SH-SY5Y (cell line): Measurements from ENCODE around the gene ADAMTSL3.

Experiments used
- GATA2 ChIP-seq: IDR thresholded peaks from 2 replicates; pipeline ENCODE4 v1.6.1; 2011; ENCODE audit warnings: mild to moderate bottlenecking, low read depth, low read length
- GATA3 ChIP-seq: IDR thresholded peaks from 2 replicates; pipeline ENCODE4 v1.6.1; 2011; ENCODE audit warnings: low read depth, mild to moderate bottlenecking, low read length, moderate library complexity

DNA sequence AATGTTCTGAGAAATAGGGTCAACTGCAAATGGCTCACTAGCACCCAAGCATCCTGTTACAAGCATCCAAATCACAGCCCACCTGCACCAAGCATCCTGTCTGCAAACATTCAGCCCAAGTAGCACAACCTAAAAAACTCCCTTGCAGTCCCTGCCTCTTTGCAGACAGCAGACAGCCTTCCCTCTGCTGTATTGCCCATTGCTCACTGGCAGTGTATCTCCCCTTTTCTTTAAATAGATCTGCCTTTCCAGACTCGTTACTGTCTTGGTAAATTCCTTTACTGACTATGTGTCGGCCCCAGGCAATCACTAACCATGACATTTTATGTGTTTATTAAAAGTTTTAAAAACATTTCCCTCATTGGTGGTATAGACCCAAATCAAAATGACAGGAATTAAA is 155.4 kb downstream of the ADAMTSL3 start:
- TF ChIP-seq GATA2 (no peak), GATA3 (no peak)
